ENCODE measurements around the gene HLA-DMB. TPM values are rescaled to one million over a fixed set of nuclear protein-coding genes. Genes with fewer than 3 reads are reported as not detected.

HLA-DMB gene
- total RNA-seq, 1 experiment from 2014 or later: 1.1 TPM

- Mint-ChIP-seq H3K27me3 (ENCODE audit: low read depth) (peaks cover 9% of the 10 kb centered on the region), H3K4me1 (no peaks in the 10 kb centered on the region), H3K27ac (no peak overlapping the region), H3K9me3 (no peaks in the 10 kb centered on the region), H3K4me3 (no peak overlapping the region), H3K36me3 (no peaks in the 10 kb centered on the region)
- DNase-seq (ENCODE audit: low spot score): no peak
- ChIA-PET POLR2A (no interaction called here), CTCF (interaction anchor here (0.6 to 1.0 kb wide), 2 partner anchors 97 to 104 kb away, joined by 3 to 4 read pairs; no protein-coding TSS in a partner anchor)
- TF ChIP-seq OVOL2 (CRISPR knock-in tag; IDR thresholded peaks at IDR 0.05; ENCODE audit: borderline replicate concordance) (no peak), ZNF425 (CRISPR knock-in tag; conservative IDR thresholded peaks at IDR 0.05) (no peak), IRF1 (CRISPR knock-in tag; IDR thresholded peaks at IDR 0.05) (no peak), FOXK1 (CRISPR knock-in tag; IDR thresholded peaks at IDR 0.05) (no peak), SMAD3 (CRISPR knock-in tag; IDR thresholded peaks at IDR 0.05; ENCODE audit: borderline replicate concordance) (no peak), NR1H2 (CRISPR knock-in tag; IDR thresholded peaks at IDR 0.05) (no peak), PRDM15 (CRISPR knock-in tag; IDR thresholded peaks at IDR 0.05) (no peak), ZNF396 (CRISPR knock-in tag; IDR thresholded peaks at IDR 0.05; ENCODE audit: borderline replicate concordance) (no peak), CREB1 (CRISPR knock-in tag; IDR thresholded peaks at IDR 0.05) (no peak), ATF3 (CRISPR knock-in tag; conservative IDR thresholded peaks at IDR 0.05) (no peak), PREB (CRISPR knock-in tag; IDR thresholded peaks at IDR 0.05; ENCODE audit: borderline replicate concordance) (no peak), E2F5 (CRISPR knock-in tag; IDR thresholded peaks at IDR 0.05) (no peak), USF2 (CRISPR knock-in tag; IDR thresholded peaks at IDR 0.05) (no peak), NFE2L1 (CRISPR knock-in tag; IDR thresholded peaks at IDR 0.05) (no peak), SOX15 (CRISPR knock-in tag; IDR thresholded peaks at IDR 0.05) (no peak), TEAD1 (CRISPR knock-in tag; IDR thresholded peaks at IDR 0.05) (no peak)
- ATAC-seq: no peak
Observed at GRCh38 chr6:32887616-32888015, 53.2 kb downstream of the HLA-DMB start.

Data from WTC11 (cell line).